Measurements from ENCODE around the gene NAA25. TPM values are rescaled to one million over a fixed set of nuclear protein-coding genes. Genes with fewer than 3 reads are reported as not detected.

Gene NAA25
- polyA plus RNA-seq, 1 donor from 2014 or later: 30.7 TPM

DNA sequence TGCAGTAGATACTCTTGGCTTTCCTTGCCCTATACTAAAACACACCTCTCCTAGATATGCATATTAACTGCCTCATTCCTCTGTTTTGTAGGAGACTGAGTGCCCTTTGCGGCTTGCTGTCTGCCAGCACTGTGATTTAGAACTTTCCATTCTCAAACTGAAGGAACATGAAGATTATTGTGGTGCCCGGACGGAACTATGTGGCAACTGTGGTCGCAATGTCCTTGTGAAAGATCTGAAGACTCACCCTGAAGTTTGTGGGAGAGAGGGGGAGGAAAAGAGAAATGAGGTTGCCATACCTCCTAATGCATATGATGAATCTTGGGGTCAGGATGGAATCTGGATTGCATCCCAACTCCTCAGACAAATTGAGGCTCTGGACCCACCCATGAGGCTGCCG is 32.1 kb upstream of the NAA25 start:
- TF ChIP-seq, protein P1, sequence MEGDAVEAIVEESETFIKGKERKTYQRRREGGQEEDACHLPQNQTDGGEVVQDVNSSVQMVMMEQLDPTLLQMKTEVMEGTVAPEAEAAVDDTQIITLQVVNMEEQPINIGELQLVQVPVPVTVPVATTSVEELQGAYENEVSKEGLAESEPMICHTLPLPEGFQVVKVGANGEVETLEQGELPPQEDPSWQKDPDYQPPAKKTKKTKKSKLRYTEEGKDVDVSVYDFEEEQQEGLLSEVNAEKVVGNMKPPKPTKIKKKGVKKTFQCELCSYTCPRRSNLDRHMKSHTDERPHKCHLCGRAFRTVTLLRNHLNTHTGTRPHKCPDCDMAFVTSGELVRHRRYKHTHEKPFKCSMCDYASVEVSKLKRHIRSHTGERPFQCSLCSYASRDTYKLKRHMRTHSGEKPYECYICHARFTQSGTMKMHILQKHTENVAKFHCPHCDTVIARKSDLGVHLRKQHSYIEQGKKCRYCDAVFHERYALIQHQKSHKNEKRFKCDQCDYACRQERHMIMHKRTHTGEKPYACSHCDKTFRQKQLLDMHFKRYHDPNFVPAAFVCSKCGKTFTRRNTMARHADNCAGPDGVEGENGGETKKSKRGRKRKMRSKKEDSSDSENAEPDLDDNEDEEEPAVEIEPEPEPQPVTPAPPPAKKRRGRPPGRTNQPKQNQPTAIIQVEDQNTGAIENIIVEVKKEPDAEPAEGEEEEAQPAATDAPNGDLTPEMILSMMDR (IDR thresholded peaks at IDR 0.05; ENCODE audit: poor library complexity, severe bottlenecking): no peak
- TF ChIP-seq MXI1 (conservative IDR thresholded peaks at IDR 0.05; ENCODE audit: poor library complexity, severe bottlenecking): no peak
- TF ChIP-seq, protein P2, sequence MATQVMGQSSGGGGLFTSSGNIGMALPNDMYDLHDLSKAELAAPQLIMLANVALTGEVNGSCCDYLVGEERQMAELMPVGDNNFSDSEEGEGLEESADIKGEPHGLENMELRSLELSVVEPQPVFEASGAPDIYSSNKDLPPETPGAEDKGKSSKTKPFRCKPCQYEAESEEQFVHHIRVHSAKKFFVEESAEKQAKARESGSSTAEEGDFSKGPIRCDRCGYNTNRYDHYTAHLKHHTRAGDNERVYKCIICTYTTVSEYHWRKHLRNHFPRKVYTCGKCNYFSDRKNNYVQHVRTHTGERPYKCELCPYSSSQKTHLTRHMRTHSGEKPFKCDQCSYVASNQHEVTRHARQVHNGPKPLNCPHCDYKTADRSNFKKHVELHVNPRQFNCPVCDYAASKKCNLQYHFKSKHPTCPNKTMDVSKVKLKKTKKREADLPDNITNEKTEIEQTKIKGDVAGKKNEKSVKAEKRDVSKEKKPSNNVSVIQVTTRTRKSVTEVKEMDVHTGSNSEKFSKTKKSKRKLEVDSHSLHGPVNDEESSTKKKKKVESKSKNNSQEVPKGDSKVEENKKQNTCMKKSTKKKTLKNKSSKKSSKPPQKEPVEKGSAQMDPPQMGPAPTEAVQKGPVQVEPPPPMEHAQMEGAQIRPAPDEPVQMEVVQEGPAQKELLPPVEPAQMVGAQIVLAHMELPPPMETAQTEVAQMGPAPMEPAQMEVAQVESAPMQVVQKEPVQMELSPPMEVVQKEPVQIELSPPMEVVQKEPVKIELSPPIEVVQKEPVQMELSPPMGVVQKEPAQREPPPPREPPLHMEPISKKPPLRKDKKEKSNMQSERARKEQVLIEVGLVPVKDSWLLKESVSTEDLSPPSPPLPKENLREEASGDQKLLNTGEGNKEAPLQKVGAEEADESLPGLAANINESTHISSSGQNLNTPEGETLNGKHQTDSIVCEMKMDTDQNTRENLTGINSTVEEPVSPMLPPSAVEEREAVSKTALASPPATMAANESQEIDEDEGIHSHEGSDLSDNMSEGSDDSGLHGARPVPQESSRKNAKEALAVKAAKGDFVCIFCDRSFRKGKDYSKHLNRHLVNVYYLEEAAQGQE (IDR thresholded peaks at IDR 0.05; ENCODE audit: borderline replicate concordance): no peak
- no peak for TF ChIP-seq EZH2 (IDR thresholded peaks at IDR 0.05; ENCODE audit: borderline replicate concordance, insufficient read depth, low read length, poor library complexity, severe bottlenecking)
- TF ChIP-seq SMC3 (conservative IDR thresholded peaks at IDR 0.05; ENCODE audit: poor library complexity): no peak
- no peak for TF ChIP-seq RAD21 (conservative IDR thresholded peaks at IDR 0.05)
- TF ChIP-seq EP300 (conservative IDR thresholded peaks at IDR 0.05; ENCODE audit: poor library complexity, severe bottlenecking): no peak
- no peak for TF ChIP-seq POLR2AphosphoS5 (IDR thresholded peaks at IDR 0.05)
- no peak for TF ChIP-seq TAF1 (IDR thresholded peaks at IDR 0.05; ENCODE audit: low read depth)
- H3K9me3 ChIP-seq (ENCODE audit: low read length): no peaks in the 10 kb centered on the region
- H2AFZ ChIP-seq (ENCODE audit: low read depth, low read length): no peak overlapping the region
- no peaks in the 10 kb centered on the region for H3K9me2 ChIP-seq (ENCODE audit: insufficient read depth, low read length)
- H3F3A ChIP-seq (ENCODE audit: insufficient read depth, low read length, poor library complexity, severe bottlenecking): no peaks in the 10 kb centered on the region
- no peak overlapping the region for H3K27ac ChIP-seq (ENCODE audit: low read length)
- no peak overlapping the region for H3K9ac ChIP-seq (ENCODE audit: low read length)
- no peaks in the 10 kb centered on the region for H3K36me3 ChIP-seq (ENCODE audit: insufficient read depth, low read length)
- H3K27me3 ChIP-seq (ENCODE audit: insufficient read depth, low read depth, low read length): no peaks in the 10 kb centered on the region
- H3K79me2 ChIP-seq (replicated peaks; ENCODE audit: insufficient read depth, low read length): no peaks in the 10 kb centered on the region
- no peak overlapping the region for H3K4me2 ChIP-seq (ENCODE audit: low read length)
- no peak overlapping the region for H3K4me3 ChIP-seq (ENCODE audit: low read length)
- H4K20me1 ChIP-seq (ENCODE audit: insufficient read depth): no peaks in the 10 kb centered on the region

DNA sequence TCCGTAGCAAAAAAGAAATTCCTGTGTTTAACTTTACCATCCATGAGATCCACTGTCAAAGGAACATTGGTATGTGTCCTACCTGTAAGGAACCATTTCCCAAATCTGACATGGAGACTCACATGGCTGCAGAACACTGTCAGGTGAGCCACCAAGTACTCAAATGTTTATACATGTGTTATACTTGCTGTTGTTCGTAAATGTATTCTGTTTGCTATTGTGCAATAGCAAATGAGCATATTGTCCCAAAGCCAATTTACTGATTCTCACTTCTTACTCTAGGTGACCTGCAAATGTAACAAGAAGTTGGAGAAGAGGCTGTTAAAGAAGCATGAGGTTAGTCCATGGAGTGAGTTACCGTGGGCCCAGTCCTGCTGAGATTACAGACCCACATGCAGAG is 26.1 kb upstream of the NAA25 start:
- Histone ChIP-seq H3K27ac (ENCODE audit: low read length) (no peak overlapping the region), H3K9ac (ENCODE audit: low read length) (no peak overlapping the region), H3K9me3 (ENCODE audit: low read length) (no peaks in the 10 kb centered on the region)

More for the DNA sequence above, 26.1 kb upstream of the NAA25 start:
- Histone ChIP-seq H4K20me1 (ENCODE audit: insufficient read depth) (no peaks in the 10 kb centered on the region), H3K36me3 (ENCODE audit: insufficient read depth, low read length) (no peaks in the 10 kb centered on the region), H3K4me3 (ENCODE audit: low read length) (no peak overlapping the region), H3K9me2 (ENCODE audit: insufficient read depth, low read length) (no peaks in the 10 kb centered on the region), H3F3A (ENCODE audit: insufficient read depth, low read length, poor library complexity, severe bottlenecking) (no peaks in the 10 kb centered on the region), H2AFZ (ENCODE audit: low read depth, low read length) (no peak overlapping the region), H3K4me2 (ENCODE audit: low read length) (no peak overlapping the region), H3K27me3 (ENCODE audit: insufficient read depth, low read depth, low read length) (no peaks in the 10 kb centered on the region), H3K79me2 (replicated peaks; ENCODE audit: insufficient read depth, low read length) (peaks cover 13% of the 10 kb centered on the region)
- TF ChIP-seq RAD21 (conservative IDR thresholded peaks at IDR 0.05) (no peak), MXI1 (conservative IDR thresholded peaks at IDR 0.05; ENCODE audit: poor library complexity, severe bottlenecking) (no peak), TAF1 (IDR thresholded peaks at IDR 0.05; ENCODE audit: low read depth) (no peak), SMC3 (conservative IDR thresholded peaks at IDR 0.05; ENCODE audit: poor library complexity) (no peak)
- TF ChIP-seq, protein P2 (IDR thresholded peaks at IDR 0.05; ENCODE audit: borderline replicate concordance): no peak
- TF ChIP-seq, protein P1 (IDR thresholded peaks at IDR 0.05; ENCODE audit: poor library complexity, severe bottlenecking): no peak
